CD4-positive, alpha-beta T cell treated with Interleukin-15 for 1 hour (primary cell): ENCODE results near the gene NBAS.

ENCODE experiments used
- DNase-seq: peaks from one replicate; pipeline ENCODE4 v3.0.0-alpha.2; 2020

NBAS gene

GRCh38 chr2:15588329-15588919 is 27.3 kb upstream of the NBAS start:
- DNase-seq, result no peak

GRCh38 chr2:15584767-15585469 is 23.8 kb upstream of the NBAS start:
- no peak for DNase-seq

GRCh38 chr2:15584316-15584715 is 23.2 kb upstream of the NBAS start:
- no peak for DNase-seq

GRCh38 chr2:15583826-15584225 is 22.7 kb upstream of the NBAS start:
- DNase-seq, result no peak

- no peak for DNase-seq
Observed at GRCh38 chr2:15582710-15583357, 21.7 kb upstream of the NBAS start.

- no peak for DNase-seq
Observed at GRCh38 chr2:15580451-15580850, 19.3 kb upstream of the NBAS start.

- no peak for DNase-seq
Observed at GRCh38 chr2:15579641-15580040, 18.5 kb upstream of the NBAS start.

GRCh38 chr2:15577071-15577735 is 16.1 kb upstream of the NBAS start:
- DNase-seq, result peak; percentile 74

GRCh38 chr2:15571729-15572128 is 10.6 kb upstream of the NBAS start:
- DNase-seq, result no peak

- no peak for DNase-seq
Observed at GRCh38 chr2:15570104-15570503, 9.0 kb upstream of the NBAS start.

- DNase-seq, result no peak
Observed at GRCh38 chr2:15568874-15569273, 7.7 kb upstream of the NBAS start.

GRCh38 chr2:15566912-15567311 is 5.8 kb upstream of the NBAS start:
- DNase-seq, result no peak

GRCh38 chr2:15565994-15566671 is 5.0 kb upstream of the NBAS start:
- DNase-seq, result no peak

GRCh38 chr2:15565392-15565791 is 4.3 kb upstream of the NBAS start:
- DNase-seq, result no peak

- DNase-seq, result no peak
Observed at GRCh38 chr2:15563227-15564100, 2.3 kb upstream of the NBAS start.

- DNase-seq, result no peak
Observed at GRCh38 chr2:15562354-15563031, 1.4 kb upstream of the NBAS start.

GRCh38 chr2:15561574-15562344 is 625 bp upstream of the NBAS start:
- DNase-seq, result no peak

- no peak for DNase-seq
Observed at GRCh38 chr2:15560140-15560987, 770 bp downstream of the NBAS start.

GRCh38 chr2:15559379-15560139 is 1.6 kb downstream of the NBAS start:
- no peak for DNase-seq
